Pons (tissue), 1 donor: ENCODE measurements around the gene RSAD2.
"Not testable (repeated sequence)": the region's sequence is repeated elsewhere in the genome, so short reads cannot be mapped to it uniquely, and the experiment has no call there.

Experiments used
- DNase-seq: peaks from one replicate; pipeline ENCODE4 v3.0.0-alpha.2; 2016; ENCODE audit warnings: low spot score

The RSAD2 gene

GRCh38 chr2:6864231-6864754 lies 13.3 kb upstream of the RSAD2 start:
- no peak for DNase-seq

GRCh38 chr2:6864923-6865345 lies 12.6 kb upstream of the RSAD2 start:
- DNase-seq: no peak

GRCh38 chr2:6865346-6866274 lies 12.0 kb upstream of the RSAD2 start, which contains the start of gene CMPK2:
CMPK2 (minus strand) TSS chr2:6865907; CDS start chr2:6865696, 211 bp downstream.
- DNase-seq: no peak

GRCh38 chr2:6866275-6866671 lies 11.3 kb upstream of the RSAD2 start:
- no peak for DNase-seq

GRCh38 chr2:6866982-6867381 lies 10.6 kb upstream of the RSAD2 start:
- no peak for DNase-seq

GRCh38 chr2:6872394-6872793 lies 5.2 kb upstream of the RSAD2 start:
- DNase-seq: no peak

GRCh38 chr2:6874032-6874431 lies 3.5 kb upstream of the RSAD2 start:
- DNase-seq: no peak

- no peak for DNase-seq
Measured at GRCh38 chr2:6876309-6876708, 1.3 kb upstream of the RSAD2 start.

- no peak for DNase-seq
Measured at GRCh38 chr2:6878549-6878948, 972 bp downstream of the RSAD2 start.

- no peak for DNase-seq
Measured at GRCh38 chr2:6879011-6879410, 1.4 kb downstream of the RSAD2 start.

GRCh38 chr2:6880200-6880733 lies 2.7 kb downstream of the RSAD2 start:
- DNase-seq: no peak

GRCh38 chr2:6881046-6881445 lies 3.5 kb downstream of the RSAD2 start:
- no peak for DNase-seq

- no peak for DNase-seq
Measured at GRCh38 chr2:6881516-6881915, 3.9 kb downstream of the RSAD2 start.

- no peak for DNase-seq
Measured at GRCh38 chr2:6883448-6884122, 6.0 kb downstream of the RSAD2 start.

- no peak for DNase-seq
Measured at GRCh38 chr2:6885551-6885950, 8.0 kb downstream of the RSAD2 start.

- DNase-seq: no peak
Measured at GRCh38 chr2:6885968-6886367, 8.4 kb downstream of the RSAD2 start.

GRCh38 chr2:6887751-6888192 lies 10.2 kb downstream of the RSAD2 start:
- no peak for DNase-seq

GRCh38 chr2:6888724-6889123 lies 11.1 kb downstream of the RSAD2 start:
- DNase-seq: no peak

- DNase-seq: no peak
Measured at GRCh38 chr2:6893876-6894482, 16.4 kb downstream of the RSAD2 start.

- DNase-seq: peak; percentile 79
Measured at GRCh38 chr2:6896930-6897759, 19.6 kb downstream of the RSAD2 start.

GRCh38 chr2:6902581-6902980 lies 25.0 kb downstream of the RSAD2 start:
- not testable (repeated sequence) for DNase-seq
